Gastroesophageal sphincter (tissue), 4 donors: ENCODE measurements around the gene CASP4. TPM values are rescaled to one million over a fixed set of nuclear protein-coding genes. Genes with fewer than 3 reads are reported as not detected.
"Not testable (repeated sequence)": the region's sequence is repeated elsewhere in the genome, so short reads cannot be mapped to it uniquely, and the experiment has no call there.

Experiments
- ATAC-seq: fragments of 150-250 bp; one replicate; pipeline ENCODE4 v1.9.1; 2016; ENCODE audit warnings: mild to moderate bottlenecking, moderate library complexity
- H3K27ac ChIP-seq, 4 donors: fragments of 200-600 bp; sonication (generic) in 3 of 4; 1 replicate in 3 of 4; 2 replicates in 1 of 4; pipeline ENCODE4 v1.5.1; 2016 to 2019
- H3K27me3 ChIP-seq: fragments of 200-600 bp; sonication (generic); one replicate; pipeline ENCODE4 v1.5.1; 2019
- H3K36me3 ChIP-seq, 2 donors: fragments of 200-600 bp; sonication (generic); one replicate each; pipeline ENCODE4 v1.5.1; 2019; ENCODE audit warnings: control low read depth in 1 of 2
- H3K4me1 ChIP-seq, 3 donors: fragments of 200-600 bp; sonication (generic); 1 replicate in 2 of 3; 2 replicates in 1 of 3; pipeline ENCODE4 v1.5.1; 2016 to 2019; ENCODE audit warnings: control low read depth in 2 of 3
- H3K4me3 ChIP-seq, 2 donors: fragments of 200-600 bp; sonication (generic); one replicate each; pipeline ENCODE4 v1.5.1; 2019; ENCODE audit warnings: mild to moderate bottlenecking in 1 of 2, moderate library complexity in 1 of 2
- H3K9me3 ChIP-seq, 3 donors: fragments of 200-600 bp; sonication (generic); one replicate each; pipeline ENCODE4 v1.5.1; 2017 to 2019; ENCODE audit warnings: control low read depth in 2 of 3
- CTCF ChIP-seq, 4 experiments: fragments of 200-600 bp in 2 of 4; fragments of 450-650 bp in 2 of 4; sonication (generic) in 1 of 4; IDR thresholded peaks; one replicate each; pipeline ENCODE4 v1.5.1; 2017 to 2019; ENCODE audit warnings: antibody characterized with exemption in 4 of 4, mild to moderate bottlenecking in 2 of 4, moderate library complexity in 2 of 4
- EP300 ChIP-seq: sonication (generic); formaldehyde crosslinking; IDR thresholded peaks from one replicate; pipeline ENCODE4 v1.6.1; 2017; ENCODE audit warnings: antibody characterized with exemption, mild to moderate bottlenecking
- POLR2A ChIP-seq, 2 donors: fragments of 450-650 bp; IDR thresholded peaks; one replicate each; pipeline ENCODE4 v1.6.1; 2017; ENCODE audit warnings: antibody characterized with exemption in 2 of 2, mild to moderate bottlenecking in 2 of 2, moderate library complexity in 1 of 2
- POLR2AphosphoS5 ChIP-seq: sonication (generic); formaldehyde crosslinking; IDR thresholded peaks from one replicate; pipeline ENCODE4 v1.6.1; 2017; ENCODE audit warnings: antibody characterized with exemption
- WGBS, 2 donors: methylation state at CpG; one replicate each; pipeline ENCODE4 v1.1.5; 2018; ENCODE audit warnings: low coverage in 1 of 2; 5-methylcytosine and 5-hydroxymethylcytosine counted together
- total RNA-seq, 4 donors: library from RNA; depleted of rRNA; stranded (reverse); fragments of >200 nt; gene quantifications; one replicate each; pipeline ENCODE4 v1.1.0, GENCODE V29; 2016

The CASP4 gene
- total RNA-seq, 4 donors from 2014 or later: 30.0 to 86.6 (median 37.8) TPM

DNA sequence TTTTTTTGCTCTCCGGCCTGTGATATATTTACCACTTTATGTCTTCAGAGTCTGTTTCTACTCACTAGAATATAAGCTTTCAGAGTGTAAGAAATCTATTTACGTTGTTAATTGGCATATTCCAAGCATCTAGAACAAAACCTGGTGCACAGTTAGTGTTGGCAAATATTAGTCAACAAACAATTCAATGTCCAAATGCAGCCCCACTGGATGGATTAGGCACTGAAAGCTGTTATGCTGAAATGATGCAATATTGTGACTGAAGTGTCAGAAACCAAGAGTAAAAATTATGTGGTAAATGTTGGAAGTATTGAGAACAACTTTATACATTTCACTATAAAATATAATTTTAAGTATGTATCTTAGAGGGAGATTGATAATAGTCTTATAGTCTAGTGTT is 24.8 kb downstream of the CASP4 start:
- no peak for ATAC-seq
- no peak overlapping the region for H3K27ac ChIP-seq
- no peaks in the 10 kb centered on the region for H3K9me3 ChIP-seq
- H3K4me3 ChIP-seq: no peak overlapping the region
- H3K4me1 ChIP-seq: no peaks in the 10 kb centered on the region
- H3K27me3 ChIP-seq: no peaks in the 10 kb centered on the region
- WGBS, 2 donors: 0 to 33% methylated on average over 1 to 2 of the region's 2 CpGs
- TF ChIP-seq POLR2AphosphoS5 (no peak), POLR2A (IDR thresholded peaks at IDR 0.05) (no peak), EP300 (no peak), CTCF (IDR thresholded peaks at IDR 0.05) (no peak)
- peaks cover 0 to 36% of the 10 kb centered on the region in 2 donors for H3K36me3 ChIP-seq

DNA sequence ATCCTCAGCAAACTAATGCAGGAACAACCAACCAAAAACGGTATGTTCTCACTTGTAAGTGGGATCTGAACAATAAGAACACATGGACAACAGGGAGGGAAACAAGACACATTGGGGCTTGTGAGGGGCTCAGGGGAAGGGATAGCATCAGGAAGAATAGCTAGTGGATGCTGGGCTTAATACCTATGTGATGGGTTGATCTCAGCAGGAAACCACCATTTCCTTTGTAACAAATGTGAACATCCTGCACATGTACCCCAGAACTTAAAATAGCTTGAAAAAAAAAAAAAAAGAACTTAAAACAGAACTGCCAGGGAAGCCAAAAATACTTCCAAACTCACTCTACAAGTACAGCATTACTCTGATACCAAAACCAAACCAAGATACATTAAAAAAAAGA is 33.8 kb downstream of the CASP4 start:
- no peak overlapping the region for H3K27ac ChIP-seq
- TF ChIP-seq EP300 (no peak), POLR2AphosphoS5 (no peak), POLR2A (IDR thresholded peaks at IDR 0.05) (no peak), CTCF (IDR thresholded peaks at IDR 0.05) (no peak)
- H3K9me3 ChIP-seq: peaks cover 0 to 6% (median 0%) of the 10 kb centered on the region in 3 donors
- H3K4me1 ChIP-seq: no peaks in the 10 kb centered on the region
- H3K36me3 ChIP-seq: no peaks in the 10 kb centered on the region
- H3K27me3 ChIP-seq: no peaks in the 10 kb centered on the region
- 53 to 82% methylated on average over 1 of the region's 1 CpG for WGBS, 2 donors
- no peak overlapping the region for H3K4me3 ChIP-seq
- ATAC-seq: no peak

GRCh38 chr11:104934073-104934472 is 34.3 kb downstream of the CASP4 start:
- H3K36me3 ChIP-seq, H3K9me3 ChIP-seq, H3K4me3 ChIP-seq, H3K27me3 ChIP-seq, H3K4me1 ChIP-seq, ATAC-seq, H3K27ac ChIP-seq: not testable (repeated sequence)
- 90% methylated on average over 3 of the region's 3 CpGs; no CpG with 5 or more reads in 1 of the 2 donors for WGBS, 2 donors

GRCh38 chr11:104928811-104929210 is 39.6 kb downstream of the CASP4 start:
- H3K27ac ChIP-seq: no peak overlapping the region
- ATAC-seq: no peak
- no peaks in the 10 kb centered on the region for H3K27me3 ChIP-seq
- H3K9me3 ChIP-seq: peaks cover 0 to 15% (median 0%) of the 10 kb centered on the region in 3 donors
- TF ChIP-seq CTCF (IDR thresholded peaks at IDR 0.05) (no peak), EP300 (no peak), POLR2A (IDR thresholded peaks at IDR 0.05) (no peak), POLR2AphosphoS5 (no peak)
- no peak overlapping the region for H3K4me3 ChIP-seq
- H3K36me3 ChIP-seq: no peaks in the 10 kb centered on the region
- H3K4me1 ChIP-seq: no peaks in the 10 kb centered on the region

DNA sequence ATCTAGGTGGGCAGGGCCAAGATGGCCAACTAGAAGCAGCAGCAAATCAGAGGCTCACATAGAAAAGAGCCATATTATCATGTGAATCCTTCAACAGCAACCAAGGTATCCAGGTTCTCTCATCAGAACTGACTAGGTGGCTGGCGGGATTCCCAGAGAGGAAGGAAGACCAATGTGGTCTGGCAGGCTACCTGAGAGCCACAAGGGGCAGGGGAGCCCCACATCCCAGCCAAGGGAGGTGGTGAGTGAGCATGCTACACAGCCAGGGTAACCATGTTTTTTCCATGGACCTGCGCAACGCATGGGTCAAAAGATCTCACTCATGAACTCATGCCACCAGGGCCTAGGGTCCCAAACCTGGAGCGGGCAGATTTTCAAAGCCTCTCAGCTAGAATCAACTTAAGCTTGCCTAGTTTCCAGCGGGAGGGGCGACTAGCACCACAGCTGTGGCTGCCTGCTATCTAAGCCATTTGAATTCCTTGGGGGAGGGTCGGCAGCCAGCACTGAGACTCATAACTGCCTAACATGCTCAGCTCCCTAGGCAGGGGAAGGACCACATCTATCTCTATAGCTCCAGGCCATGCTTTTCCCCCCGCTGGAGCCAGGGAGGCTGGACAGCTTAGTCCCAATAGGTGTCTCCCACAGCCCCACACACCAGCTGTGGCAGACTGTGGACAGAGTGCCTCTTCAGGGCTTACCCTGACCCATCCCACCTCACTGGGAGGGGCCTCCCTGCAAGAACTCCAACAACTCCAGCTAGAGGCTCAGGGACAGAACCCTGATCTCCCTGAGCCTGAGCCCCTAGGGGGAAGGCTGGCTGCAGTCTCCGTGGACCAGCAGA is 41.4 kb downstream of the CASP4 start:
- WGBS, 2 donors: no CpG with 5 or more reads among the region's 9 CpGs
- no peak for ATAC-seq
- TF ChIP-seq POLR2AphosphoS5: no peak
- TF ChIP-seq EP300: no peak
- TF ChIP-seq CTCF (IDR thresholded peaks at IDR 0.05): no peak
- TF ChIP-seq POLR2A (IDR thresholded peaks at IDR 0.05): no peak

More for the DNA sequence above, 41.4 kb downstream of the CASP4 start:
- Histone ChIP-seq H3K4me3 (no peak overlapping the region), H3K36me3 (no peaks in the 10 kb centered on the region), H3K27ac (no peak overlapping the region), H3K9me3 (peaks cover 0 to 15% (median 0%) of the 10 kb centered on the region in 3 donors), H3K27me3 (no peaks in the 10 kb centered on the region), H3K4me1 (no peaks in the 10 kb centered on the region)
